Fibroblast of lung (primary cell): Measurements from ENCODE around the gene LHX5. TPM values are rescaled to one million over a fixed set of nuclear protein-coding genes. Genes with fewer than 3 reads are reported as not detected.
"Not testable (repeated sequence)": the region's sequence is repeated elsewhere in the genome, so short reads cannot be mapped to it uniquely, and the experiment has no call there.

Source experiments
- DNase-seq, 2 donors: peaks; one replicate each; pipeline versions ENCODE4 v3.0.0 to v3.0.0-alpha.2; 2010; ENCODE audit warnings: low read depth in 2 of 2
- H2AFZ ChIP-seq: 2 replicates; pipeline ENCODE4 v1.5.1; 2012; ENCODE audit warnings: low read length, control low read depth, inconsistent platforms
- H3K27ac ChIP-seq: 2 replicates; pipeline ENCODE4 v1.5.1; 2011; ENCODE audit warnings: low read length, control low read depth; ENCODE audit not compliant: insufficient read depth
- H3K27me3 ChIP-seq: 2 replicates; pipeline ENCODE4 v1.5.1; 2011; ENCODE audit warnings: mild to moderate bottlenecking, low read length; ENCODE audit not compliant: control insufficient read depth, insufficient read depth
- H3K36me3 ChIP-seq: 2 replicates; pipeline ENCODE4 v1.5.1; 2011; ENCODE audit warnings: low read length; ENCODE audit not compliant: control insufficient read depth, insufficient read depth
- H3K4me1 ChIP-seq: 2 replicates; pipeline ENCODE4 v1.5.1; 2011; ENCODE audit warnings: low read length; ENCODE audit not compliant: control insufficient read depth, insufficient read depth; ENCODE audit errors: extremely low read depth
- H3K4me2 ChIP-seq: 2 replicates; pipeline ENCODE4 v1.5.1; 2011; ENCODE audit warnings: low read length, control low read depth; ENCODE audit not compliant: insufficient read depth; ENCODE audit errors: extremely low read depth
- H3K4me3 ChIP-seq, 4 experiments: fragments of 200-600 bp in 1 of 4; sonication (generic) in 1 of 4; replicated peaks in 1 of 4; 2 replicates each; pipeline ENCODE4 v1.5.1; 2011 to 2016; ENCODE audit warnings: low read length in 4 of 4, low read depth in 3 of 4, mild to moderate bottlenecking in 3 of 4, control low read depth in 2 of 4, inconsistent platforms in 1 of 4, mixed read lengths in 1 of 4; ENCODE audit not compliant: insufficient read depth in 1 of 4; ENCODE audit errors: control extremely low read depth in 1 of 4
- H3K79me2 ChIP-seq: 2 replicates; pipeline ENCODE4 v1.5.1; 2012; ENCODE audit warnings: mild to moderate bottlenecking, low read length, inconsistent platforms; ENCODE audit not compliant: control insufficient read depth, insufficient read depth
- H3K9ac ChIP-seq: 2 replicates; pipeline ENCODE4 v1.5.1; 2011; ENCODE audit warnings: mild to moderate bottlenecking, low read length, control low read depth; ENCODE audit not compliant: insufficient read depth
- H3K9me3 ChIP-seq: 2 replicates; pipeline ENCODE4 v1.5.1; 2012; ENCODE audit warnings: low read depth, low read length; ENCODE audit not compliant: control insufficient read depth, insufficient read depth
- H4K20me1 ChIP-seq: 2 replicates; pipeline ENCODE4 v1.5.1; 2011; ENCODE audit warnings: low read length; ENCODE audit not compliant: control insufficient read depth, insufficient read depth; ENCODE audit errors: extremely low read depth
- EZH2 ChIP-seq: IDR thresholded peaks from 2 replicates; pipeline ENCODE4 v1.5.1; 2012; ENCODE audit warnings: low read length, control low read depth, mild to moderate bottlenecking; ENCODE audit errors: missing control alignments
- polyA plus RNA-seq, 2 donors: library from polyadenylated mRNA; depleted of rRNA in 1 of 2; stranded (reverse) in 1 of 2; unstranded in 1 of 2; fragments of >200 nt; gene quantifications; 2 replicates each; pipeline ENCODE4 v1.2.1, GENCODE V29; 2011 to 2012; ENCODE audit warnings: missing spikeins in 1 of 2
- total RNA-seq: library from RNA; depleted of rRNA; stranded (reverse); fragments of >200 nt; gene quantifications from 2 replicates; pipeline ENCODE4 v1.2.1, GENCODE V29; 2014
- TF ChIP-seq, protein P1 (sequence below), 2 donors: IDR thresholded peaks in 1 of 2; conservative IDR thresholded peaks in 1 of 2; 1 replicate in 1 of 2; 2 replicates in 1 of 2; pipeline ENCODE4 v1.5.1; 2011 to 2012; ENCODE audit warnings: low read length in 2 of 2, control low read depth in 1 of 2, inconsistent platforms in 1 of 2, low read depth in 1 of 2, mild to moderate bottlenecking in 1 of 2

Gene LHX5
- total and polyA plus RNA-seq, 2 donors (not counting 1 experiment from before 2014, with no cell fraction given): not detected

DNA sequence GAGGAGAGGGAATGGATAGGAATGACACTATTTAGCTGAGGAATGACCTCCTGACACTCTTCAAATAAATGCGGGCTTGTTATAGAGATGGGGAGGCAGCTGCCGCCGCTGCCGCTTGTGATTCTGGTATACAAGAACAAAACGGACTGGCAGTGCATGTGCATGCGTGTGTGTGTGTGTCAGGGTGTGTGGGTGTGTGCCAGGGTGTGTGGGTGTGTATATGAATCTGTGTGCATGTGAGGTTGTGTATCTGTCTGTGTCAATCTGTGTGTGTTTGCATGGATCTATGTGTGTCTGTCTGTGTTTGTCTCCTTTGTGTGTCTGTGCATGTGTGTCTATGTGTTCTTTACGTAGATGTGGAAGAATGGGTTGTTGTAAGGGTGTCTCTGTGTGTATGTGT, 26.0 kb upstream of the LHX5 start:
- Histone ChIP-seq H3K4me3 (no peak overlapping the region), H3K36me3 (no peaks in the 10 kb centered on the region), H3K27ac (no peak overlapping the region), H3K4me2 (no peak overlapping the region), H3K9ac (no peak overlapping the region), H3K9me3 (no peaks in the 10 kb centered on the region), H3K27me3 (no peaks in the 10 kb centered on the region), H3K79me2 (no peaks in the 10 kb centered on the region), H2AFZ (no peak overlapping the region), H4K20me1 (peaks cover 2% of the 10 kb centered on the region), H3K4me1 (no peaks in the 10 kb centered on the region)
- no peak for DNase-seq
- no peak for TF ChIP-seq EZH2
- TF ChIP-seq, protein P1, sequence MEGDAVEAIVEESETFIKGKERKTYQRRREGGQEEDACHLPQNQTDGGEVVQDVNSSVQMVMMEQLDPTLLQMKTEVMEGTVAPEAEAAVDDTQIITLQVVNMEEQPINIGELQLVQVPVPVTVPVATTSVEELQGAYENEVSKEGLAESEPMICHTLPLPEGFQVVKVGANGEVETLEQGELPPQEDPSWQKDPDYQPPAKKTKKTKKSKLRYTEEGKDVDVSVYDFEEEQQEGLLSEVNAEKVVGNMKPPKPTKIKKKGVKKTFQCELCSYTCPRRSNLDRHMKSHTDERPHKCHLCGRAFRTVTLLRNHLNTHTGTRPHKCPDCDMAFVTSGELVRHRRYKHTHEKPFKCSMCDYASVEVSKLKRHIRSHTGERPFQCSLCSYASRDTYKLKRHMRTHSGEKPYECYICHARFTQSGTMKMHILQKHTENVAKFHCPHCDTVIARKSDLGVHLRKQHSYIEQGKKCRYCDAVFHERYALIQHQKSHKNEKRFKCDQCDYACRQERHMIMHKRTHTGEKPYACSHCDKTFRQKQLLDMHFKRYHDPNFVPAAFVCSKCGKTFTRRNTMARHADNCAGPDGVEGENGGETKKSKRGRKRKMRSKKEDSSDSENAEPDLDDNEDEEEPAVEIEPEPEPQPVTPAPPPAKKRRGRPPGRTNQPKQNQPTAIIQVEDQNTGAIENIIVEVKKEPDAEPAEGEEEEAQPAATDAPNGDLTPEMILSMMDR (conservative IDR thresholded peaks at IDR 0.05 in 1 of 2, IDR thresholded peaks at IDR 0.05 in 1 of 2; ENCODE audit: low read depth in 1 of 2, low read length in 2 of 2): no peak

DNA sequence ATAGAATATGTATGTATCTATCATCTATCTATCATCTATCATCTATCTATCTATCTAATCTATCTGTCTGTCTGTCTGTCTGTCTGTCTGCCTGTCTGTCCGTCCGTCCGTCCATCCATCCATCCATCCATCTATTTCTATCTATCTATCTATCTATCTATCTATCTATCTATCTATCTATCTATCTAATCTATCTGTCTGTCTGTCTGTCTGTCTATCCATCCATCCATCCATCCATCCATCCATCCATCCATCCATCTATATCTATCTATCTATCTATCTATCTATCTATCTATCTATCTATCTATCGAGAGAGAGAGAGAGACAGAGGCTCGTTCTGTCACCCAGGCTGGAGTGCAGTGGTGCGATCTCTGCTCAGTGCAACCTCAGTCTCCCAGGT, 24.3 kb upstream of the LHX5 start:
- not testable (repeated sequence) for H4K20me1 ChIP-seq, H2AFZ ChIP-seq, H3K4me1 ChIP-seq, H3K9me3 ChIP-seq, H3K79me2 ChIP-seq, H3K36me3 ChIP-seq, H3K9ac ChIP-seq, H3K27ac ChIP-seq, H3K27me3 ChIP-seq, H3K4me3 ChIP-seq, H3K4me2 ChIP-seq, DNase-seq

DNA sequence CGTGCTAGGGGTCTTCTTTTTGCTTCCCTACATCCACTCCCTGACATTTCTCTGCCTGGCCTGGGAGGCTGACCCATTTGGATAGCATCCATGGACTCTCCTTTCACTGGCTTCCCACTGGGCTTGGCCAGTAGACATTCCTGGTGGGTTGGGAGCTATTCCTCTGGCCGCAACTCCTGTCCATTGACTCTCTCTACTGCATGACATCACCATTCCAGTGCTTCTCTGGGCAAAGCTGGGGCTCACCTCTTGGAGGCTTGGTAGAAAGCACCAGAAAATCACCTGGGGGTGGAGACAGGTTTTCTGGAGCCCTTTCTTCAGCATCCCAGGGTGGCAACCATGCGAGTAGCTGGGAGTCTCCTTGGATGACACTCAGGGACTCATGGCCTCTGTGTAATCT, 16.7 kb upstream of the LHX5 start:
- DNase-seq: no peak
- H3K27me3 ChIP-seq: no peaks in the 10 kb centered on the region
- H3K27ac ChIP-seq: no peak overlapping the region
- no peak overlapping the region for H3K4me3 ChIP-seq
- H2AFZ ChIP-seq: no peak overlapping the region
- H3K36me3 ChIP-seq: no peaks in the 10 kb centered on the region
- TF ChIP-seq, protein P1 (conservative IDR thresholded peaks at IDR 0.05 in 1 of 2, IDR thresholded peaks at IDR 0.05 in 1 of 2; ENCODE audit: low read depth in 1 of 2, low read length in 2 of 2): no peak
- no peak for TF ChIP-seq EZH2
- H3K9ac ChIP-seq: no peak overlapping the region
- H3K9me3 ChIP-seq: no peaks in the 10 kb centered on the region
- H4K20me1 ChIP-seq: no peaks in the 10 kb centered on the region
- no peak overlapping the region for H3K4me2 ChIP-seq
- no peaks in the 10 kb centered on the region for H3K79me2 ChIP-seq
- H3K4me1 ChIP-seq: no peaks in the 10 kb centered on the region
